Measurements from ENCODE around the gene NGFR.

Gene NGFR

DNA sequence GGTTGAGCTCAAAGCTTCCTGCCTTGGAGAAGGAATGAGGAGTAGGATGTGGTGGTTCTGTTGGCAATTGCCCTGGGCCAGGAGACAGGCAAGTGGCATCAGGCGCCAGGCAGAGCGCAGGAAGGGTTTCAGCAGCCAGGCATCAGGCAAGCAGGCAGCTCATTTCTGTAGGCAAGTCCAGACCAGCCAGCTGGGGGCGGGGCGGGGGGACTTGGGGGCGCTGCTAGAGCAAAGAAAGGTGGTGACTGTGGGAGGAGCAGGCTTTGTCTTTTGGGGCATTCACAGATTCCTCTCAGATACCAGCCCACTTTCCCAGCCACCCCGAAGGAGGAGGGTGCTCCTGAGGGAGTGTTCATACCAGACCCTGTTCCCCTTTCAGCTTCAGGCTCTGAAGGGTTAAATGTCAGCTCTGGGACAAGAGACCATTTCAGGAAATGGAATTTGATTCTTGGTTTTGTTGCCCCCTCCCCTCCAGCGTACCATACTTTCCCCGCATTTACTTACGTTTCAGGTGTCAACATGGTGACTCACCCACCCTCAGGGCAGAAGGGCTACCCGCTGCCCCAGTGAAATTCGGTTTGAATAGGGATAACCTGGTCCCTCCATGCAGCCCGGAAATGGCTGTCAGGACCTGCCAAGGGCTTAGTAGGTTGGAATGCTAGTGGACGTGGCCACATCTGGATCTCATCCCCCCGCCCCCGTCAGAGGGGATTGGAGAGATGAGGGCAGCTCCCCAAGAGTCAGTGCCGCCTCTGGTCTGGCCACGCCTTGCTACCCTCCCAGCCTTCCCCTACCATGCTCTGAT is 13.2 kb downstream of the NGFR start (continued):
- TF ChIP-seq, protein P1, sequence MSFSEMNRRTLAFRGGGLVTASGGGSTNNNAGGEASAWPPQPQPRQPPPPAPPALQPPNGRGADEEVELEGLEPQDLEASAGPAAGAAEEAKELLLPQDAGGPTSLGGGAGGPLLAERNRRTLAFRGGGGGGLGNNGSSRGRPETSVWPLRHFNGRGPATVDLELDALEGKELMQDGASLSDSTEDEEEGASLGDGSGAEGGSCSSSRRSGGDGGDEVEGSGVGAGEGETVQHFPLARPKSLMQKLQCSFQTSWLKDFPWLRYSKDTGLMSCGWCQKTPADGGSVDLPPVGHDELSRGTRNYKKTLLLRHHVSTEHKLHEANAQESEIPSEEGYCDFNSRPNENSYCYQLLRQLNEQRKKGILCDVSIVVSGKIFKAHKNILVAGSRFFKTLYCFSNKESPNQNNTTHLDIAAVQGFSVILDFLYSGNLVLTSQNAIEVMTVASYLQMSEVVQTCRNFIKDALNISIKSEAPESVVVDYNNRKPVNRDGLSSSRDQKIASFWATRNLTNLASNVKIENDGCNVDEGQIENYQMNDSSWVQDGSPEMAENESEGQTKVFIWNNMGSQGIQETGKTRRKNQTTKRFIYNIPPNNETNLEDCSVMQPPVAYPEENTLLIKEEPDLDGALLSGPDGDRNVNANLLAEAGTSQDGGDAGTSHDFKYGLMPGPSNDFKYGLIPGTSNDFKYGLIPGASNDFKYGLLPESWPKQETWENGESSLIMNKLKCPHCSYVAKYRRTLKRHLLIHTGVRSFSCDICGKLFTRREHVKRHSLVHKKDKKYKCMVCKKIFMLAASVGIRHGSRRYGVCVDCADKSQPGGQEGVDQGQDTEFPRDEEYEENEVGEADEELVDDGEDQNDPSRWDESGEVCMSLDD (tag by site-specific recombination; IDR thresholded peaks at IDR 0.05) = peak; percentile 46; the same call in 1 of the 2 replicates
- TF ChIP-seq ZNF571 (tag by site-specific recombination; IDR thresholded peaks at IDR 0.05) (no peak), ZNF600 (tag by site-specific recombination; IDR thresholded peaks at IDR 0.05) (peak; percentile 47), KLF9 (tag by site-specific recombination; IDR thresholded peaks at IDR 0.05; ENCODE audit: low read depth) (0 out of 2 replicates have a peak, but pooled peaks have one; percentile 24), ZNF366 (tag by site-specific recombination; conservative IDR thresholded peaks at IDR 0.05) (peak; percentile 75), SCRT1 (tag by site-specific recombination; IDR thresholded peaks at IDR 0.05; ENCODE audit: borderline replicate concordance) (no peak), ZNF621 (tag by site-specific recombination; IDR thresholded peaks at IDR 0.05) (no peak), ZNF394 (tag by site-specific recombination; IDR thresholded peaks at IDR 0.05; ENCODE audit: borderline replicate concordance) (peak; percentile 55; the same call in 1 of the 2 replicates), FEZF1 (tag by site-specific recombination; IDR thresholded peaks at IDR 0.05) (peak; percentile 41), ZNF112 (tag by site-specific recombination; IDR thresholded peaks at IDR 0.05) (no peak), ZNF239 (tag by site-specific recombination; IDR thresholded peaks at IDR 0.05) (no peak), KLF1 (tag by site-specific recombination; IDR thresholded peaks at IDR 0.05) (peak; percentile 20; the same call in 1 of the 2 replicates), TRIM28 (IDR thresholded peaks at IDR 0.05; ENCODE audit: borderline replicate concordance, low read length) (0 out of 2 replicates have a peak, but pooled peaks have one; percentile 34), ZNF211 (tag by site-specific recombination; IDR thresholded peaks at IDR 0.05; ENCODE audit: low read depth) (no peak), ZNF670 (tag by site-specific recombination; IDR thresholded peaks at IDR 0.05; ENCODE audit: low read depth) (no peak), ZNF416 (tag by site-specific recombination; IDR thresholded peaks at IDR 0.05) (no peak), ZNF292 (tag by site-specific recombination; IDR thresholded peaks at IDR 0.05; ENCODE audit: borderline replicate concordance, low read depth) (no peak), ZNF138 (tag by site-specific recombination; IDR thresholded peaks at IDR 0.05; ENCODE audit: borderline replicate concordance) (no peak), TCF7L2 (IDR thresholded peaks at IDR 0.05; ENCODE audit: borderline replicate concordance, low read depth, low read length) (no peak), WT1 (tag by site-specific recombination; IDR thresholded peaks at IDR 0.05) (peak; percentile 58), ZNF623 (tag by site-specific recombination; IDR thresholded peaks at IDR 0.05) (no peak; the same call in 1 of the 2 replicates)
- TF ChIP-seq, protein P2, sequence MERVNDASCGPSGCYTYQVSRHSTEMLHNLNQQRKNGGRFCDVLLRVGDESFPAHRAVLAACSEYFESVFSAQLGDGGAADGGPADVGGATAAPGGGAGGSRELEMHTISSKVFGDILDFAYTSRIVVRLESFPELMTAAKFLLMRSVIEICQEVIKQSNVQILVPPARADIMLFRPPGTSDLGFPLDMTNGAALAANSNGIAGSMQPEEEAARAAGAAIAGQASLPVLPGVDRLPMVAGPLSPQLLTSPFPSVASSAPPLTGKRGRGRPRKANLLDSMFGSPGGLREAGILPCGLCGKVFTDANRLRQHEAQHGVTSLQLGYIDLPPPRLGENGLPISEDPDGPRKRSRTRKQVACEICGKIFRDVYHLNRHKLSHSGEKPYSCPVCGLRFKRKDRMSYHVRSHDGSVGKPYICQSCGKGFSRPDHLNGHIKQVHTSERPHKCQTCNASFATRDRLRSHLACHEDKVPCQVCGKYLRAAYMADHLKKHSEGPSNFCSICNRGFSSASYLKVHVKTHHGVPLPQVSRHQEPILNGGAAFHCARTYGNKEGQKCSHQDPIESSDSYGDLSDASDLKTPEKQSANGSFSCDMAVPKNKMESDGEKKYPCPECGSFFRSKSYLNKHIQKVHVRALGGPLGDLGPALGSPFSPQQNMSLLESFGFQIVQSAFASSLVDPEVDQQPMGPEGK (tag by site-specific recombination; IDR thresholded peaks at IDR 0.05) = peak; percentile 89
- TF ChIP-seq, protein P3, sequence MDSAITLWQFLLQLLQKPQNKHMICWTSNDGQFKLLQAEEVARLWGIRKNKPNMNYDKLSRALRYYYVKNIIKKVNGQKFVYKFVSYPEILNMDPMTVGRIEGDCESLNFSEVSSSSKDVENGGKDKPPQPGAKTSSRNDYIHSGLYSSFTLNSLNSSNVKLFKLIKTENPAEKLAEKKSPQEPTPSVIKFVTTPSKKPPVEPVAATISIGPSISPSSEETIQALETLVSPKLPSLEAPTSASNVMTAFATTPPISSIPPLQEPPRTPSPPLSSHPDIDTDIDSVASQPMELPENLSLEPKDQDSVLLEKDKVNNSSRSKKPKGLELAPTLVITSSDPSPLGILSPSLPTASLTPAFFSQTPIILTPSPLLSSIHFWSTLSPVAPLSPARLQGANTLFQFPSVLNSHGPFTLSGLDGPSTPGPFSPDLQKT (IDR thresholded peaks at IDR 0.05; ENCODE audit: borderline replicate concordance, low read depth, low read length) = no peak
- TF ChIP-seq, protein P4, sequence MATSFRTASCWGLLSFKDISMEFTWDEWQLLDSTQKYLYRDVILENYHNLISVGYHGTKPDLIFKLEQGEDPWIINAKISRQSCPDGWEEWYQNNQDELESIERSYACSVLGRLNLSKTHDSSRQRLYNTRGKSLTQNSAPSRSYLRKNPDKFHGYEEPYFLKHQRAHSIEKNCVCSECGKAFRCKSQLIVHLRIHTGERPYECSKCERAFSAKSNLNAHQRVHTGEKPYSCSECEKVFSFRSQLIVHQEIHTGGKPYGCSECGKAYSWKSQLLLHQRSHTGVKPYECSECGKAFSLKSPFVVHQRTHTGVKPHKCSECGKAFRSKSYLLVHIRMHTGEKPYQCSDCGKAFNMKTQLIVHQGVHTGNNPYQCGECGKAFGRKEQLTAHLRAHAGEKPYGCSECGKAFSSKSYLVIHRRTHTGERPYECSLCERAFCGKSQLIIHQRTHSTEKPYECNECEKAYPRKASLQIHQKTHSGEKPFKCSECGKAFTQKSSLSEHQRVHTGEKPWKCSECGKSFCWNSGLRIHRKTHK (tag by site-specific recombination; IDR thresholded peaks at IDR 0.05) = no peak
- TF ChIP-seq, protein P5, sequence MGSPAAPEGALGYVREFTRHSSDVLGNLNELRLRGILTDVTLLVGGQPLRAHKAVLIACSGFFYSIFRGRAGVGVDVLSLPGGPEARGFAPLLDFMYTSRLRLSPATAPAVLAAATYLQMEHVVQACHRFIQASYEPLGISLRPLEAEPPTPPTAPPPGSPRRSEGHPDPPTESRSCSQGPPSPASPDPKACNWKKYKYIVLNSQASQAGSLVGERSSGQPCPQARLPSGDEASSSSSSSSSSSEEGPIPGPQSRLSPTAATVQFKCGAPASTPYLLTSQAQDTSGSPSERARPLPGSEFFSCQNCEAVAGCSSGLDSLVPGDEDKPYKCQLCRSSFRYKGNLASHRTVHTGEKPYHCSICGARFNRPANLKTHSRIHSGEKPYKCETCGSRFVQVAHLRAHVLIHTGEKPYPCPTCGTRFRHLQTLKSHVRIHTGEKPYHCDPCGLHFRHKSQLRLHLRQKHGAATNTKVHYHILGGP (tag by site-specific recombination; IDR thresholded peaks at IDR 0.05) = no peak
- TF ChIP-seq, protein P6, sequence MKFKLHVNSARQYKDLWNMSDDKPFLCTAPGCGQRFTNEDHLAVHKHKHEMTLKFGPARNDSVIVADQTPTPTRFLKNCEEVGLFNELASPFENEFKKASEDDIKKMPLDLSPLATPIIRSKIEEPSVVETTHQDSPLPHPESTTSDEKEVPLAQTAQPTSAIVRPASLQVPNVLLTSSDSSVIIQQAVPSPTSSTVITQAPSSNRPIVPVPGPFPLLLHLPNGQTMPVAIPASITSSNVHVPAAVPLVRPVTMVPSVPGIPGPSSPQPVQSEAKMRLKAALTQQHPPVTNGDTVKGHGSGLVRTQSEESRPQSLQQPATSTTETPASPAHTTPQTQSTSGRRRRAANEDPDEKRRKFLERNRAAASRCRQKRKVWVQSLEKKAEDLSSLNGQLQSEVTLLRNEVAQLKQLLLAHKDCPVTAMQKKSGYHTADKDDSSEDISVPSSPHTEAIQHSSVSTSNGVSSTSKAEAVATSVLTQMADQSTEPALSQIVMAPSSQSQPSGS (tag by site-specific recombination; IDR thresholded peaks at IDR 0.05; ENCODE audit: low read depth) = no peak
- TF ChIP-seq, protein P7, sequence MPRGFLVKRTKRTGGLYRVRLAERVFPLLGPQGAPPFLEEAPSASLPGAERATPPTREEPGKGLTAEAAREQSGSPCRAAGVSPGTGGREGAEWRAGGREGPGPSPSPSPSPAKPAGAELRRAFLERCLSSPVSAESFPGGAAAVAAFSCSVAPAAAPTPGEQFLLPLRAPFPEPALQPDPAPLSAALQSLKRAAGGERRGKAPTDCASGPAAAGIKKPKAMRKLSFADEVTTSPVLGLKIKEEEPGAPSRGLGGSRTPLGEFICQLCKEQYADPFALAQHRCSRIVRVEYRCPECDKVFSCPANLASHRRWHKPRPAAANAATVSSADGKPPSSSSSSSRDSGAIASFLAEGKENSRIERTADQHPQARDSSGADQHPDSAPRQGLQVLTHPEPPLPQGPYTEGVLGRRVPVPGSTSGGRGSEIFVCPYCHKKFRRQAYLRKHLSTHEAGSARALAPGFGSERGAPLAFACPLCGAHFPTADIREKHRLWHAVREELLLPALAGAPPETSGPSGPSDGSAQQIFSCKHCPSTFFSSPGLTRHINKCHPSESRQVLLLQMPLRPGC (tag by site-specific recombination; IDR thresholded peaks at IDR 0.05) = peak; percentile 74

Data from HEK293 (cell line).